ENCODE results near the gene FASTK.

DNA sequence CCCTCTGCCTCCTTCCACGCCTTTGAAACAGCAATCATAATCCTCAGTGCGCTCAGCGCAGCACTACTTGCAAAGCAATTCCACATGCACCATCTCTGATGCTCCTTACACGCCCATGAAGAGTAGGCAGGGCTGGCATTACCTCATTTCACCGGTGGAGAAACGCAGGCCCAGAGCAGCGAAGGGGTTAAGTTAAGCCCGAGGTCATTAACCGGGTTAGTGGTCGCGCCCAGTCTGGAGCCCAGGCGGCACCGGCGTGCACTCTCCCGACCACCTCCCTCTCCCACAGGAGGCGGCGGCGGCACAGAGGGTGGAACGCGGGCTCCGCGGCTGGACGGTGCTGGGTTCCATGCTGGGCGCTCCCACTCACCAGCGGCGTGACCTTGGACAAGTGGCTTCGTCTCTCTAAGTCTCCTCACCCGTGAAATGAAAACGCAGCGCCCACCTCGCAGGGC lies 515 bp downstream of the FASTK start:
- TF ChIP-seq POLR2A (IDR thresholded peaks at IDR 0.05; ENCODE audit: low read depth, low read length) (no peak), POLR2AphosphoS5 (IDR thresholded peaks at IDR 0.05; ENCODE audit: low read depth, low read length) (0 out of 2 replicates have a peak, but pooled peaks have one; percentile 5), TAF1 (IDR thresholded peaks at IDR 0.05; ENCODE audit: low read depth, low read length) (no peak), SPI1 (IDR thresholded peaks at IDR 0.05; ENCODE audit: low read depth, low read length) (no peak)

Data from GM12891 (cell line).